GM23338 (cell line): ENCODE results near the gene TRIM36. TPM values are rescaled to one million over a fixed set of nuclear protein-coding genes. Genes with fewer than 3 reads are reported as not detected.

ENCODE experiments used
- ATAC-seq: fragments of 200-7000 bp; cut with Tn5 transposase; 3 replicates; pipeline ENCODE4 v1.9.1; 2020
- DNase-seq: peaks from one replicate; pipeline ENCODE4 v3.0.0-alpha.2; 2015; ENCODE audit warnings: low spot score
- H2AFZ ChIP-seq: fragments of 200-600 bp; sonication (generic); 2 replicates; pipeline ENCODE4 v1.8.0; 2016; ENCODE audit warnings: antibody characterized with exemption, mild to moderate bottlenecking, moderate library complexity
- H3F3A ChIP-seq: fragments of 200-600 bp; sonication (generic); replicated peaks from 2 replicates; pipeline ENCODE4 v1.8.0; 2017; ENCODE audit warnings: antibody characterized with exemption, mixed run types, low read depth
- H3K27ac ChIP-seq: fragments of 200-600 bp; sonication (generic); 2 replicates; pipeline ENCODE4 v1.6.1; 2016; ENCODE audit warnings: low read depth
- H3K27me3 ChIP-seq: fragments of 200-600 bp; sonication (generic); 2 replicates; pipeline ENCODE4 v1.8.0; 2016; ENCODE audit warnings: mild to moderate bottlenecking, mixed run types, moderate library complexity; ENCODE audit not compliant: insufficient read depth
- H3K36me3 ChIP-seq: fragments of 200-600 bp; sonication (generic); 2 replicates; pipeline ENCODE4 v1.8.0; 2016; ENCODE audit warnings: mild to moderate bottlenecking; ENCODE audit not compliant: insufficient read depth
- H3K4me1 ChIP-seq: fragments of 200-600 bp; sonication (generic); 2 replicates; pipeline ENCODE4 v1.8.0; 2016; ENCODE audit warnings: mild to moderate bottlenecking, moderate library complexity; ENCODE audit not compliant: insufficient read depth
- H3K4me2 ChIP-seq: fragments of 200-600 bp; sonication (generic); 2 replicates; pipeline ENCODE4 v1.7.1; 2017; ENCODE audit warnings: mixed run types
- H3K4me3 ChIP-seq: fragments of 200-600 bp; sonication (generic); 2 replicates; pipeline ENCODE4 v1.6.1; 2016; ENCODE audit warnings: mixed run types
- H3K79me2 ChIP-seq: fragments of 200-600 bp; sonication (generic); replicated peaks from 2 replicates; pipeline ENCODE4 v1.8.0; 2017; ENCODE audit warnings: mild to moderate bottlenecking; ENCODE audit not compliant: insufficient read depth
- H3K9me2 ChIP-seq: fragments of 200-600 bp; sonication (generic); 2 replicates; pipeline ENCODE4 v1.8.0; 2017; ENCODE audit not compliant: insufficient read depth
- H4K20me1 ChIP-seq: fragments of 200-600 bp; sonication (generic); replicated peaks from 2 replicates; pipeline ENCODE4 v1.8.0; 2017; ENCODE audit warnings: mild to moderate bottlenecking; ENCODE audit not compliant: insufficient read depth
- H3K27ac Mint-ChIP-seq: 2 replicates; pipeline ENCODE4 v1.8.0; 2020; ENCODE audit warnings: inconsistent platforms, mild to moderate bottlenecking, moderate library complexity, mixed read lengths
- H3K27me3 Mint-ChIP-seq: 3 replicates; pipeline ENCODE4 v1.8.0; 2022; ENCODE audit warnings: low read depth, mild to moderate bottlenecking, moderate library complexity, mixed read lengths, inconsistent platforms; ENCODE audit not compliant: insufficient read depth, poor library complexity
- H3K36me3 Mint-ChIP-seq: 3 replicates; pipeline ENCODE4 v1.8.0; 2021; ENCODE audit warnings: low read depth, mild to moderate bottlenecking, inconsistent platforms, moderate library complexity, mixed read lengths
- H3K4me1 Mint-ChIP-seq: 3 replicates; pipeline ENCODE4 v1.8.0; 2020; ENCODE audit warnings: mild to moderate bottlenecking, inconsistent platforms, mixed read lengths
- H3K4me3 Mint-ChIP-seq: 3 replicates; pipeline ENCODE4 v1.8.0; 2021; ENCODE audit warnings: moderate library complexity, mild to moderate bottlenecking, inconsistent platforms, mixed read lengths
- H3K9me3 Mint-ChIP-seq: 3 replicates; pipeline ENCODE4 v1.8.0; 2020; ENCODE audit warnings: moderate library complexity, mild to moderate bottlenecking, inconsistent platforms, mixed read lengths
- CREB1 ChIP-seq: fragments of 250-450 bp; sonication (Bioruptor Pico); IDR thresholded peaks from 2 replicates; pipeline ENCODE4 v1.5.0; 2020; ENCODE audit warnings: low read depth, mild to moderate bottlenecking, moderate library complexity
- EZH2 ChIP-seq: fragments of 200-600 bp; sonication (generic); IDR thresholded peaks from one replicate; pipeline ENCODE4 v1.8.0; 2017; ENCODE audit warnings: antibody characterized with exemption, mild to moderate bottlenecking, low read depth; ENCODE audit not compliant: unreplicated experiment
- EZH2phosphoT487 ChIP-seq: fragments of 200-600 bp; sonication (generic); IDR thresholded peaks from one replicate; pipeline ENCODE4 v1.8.1; 2018; ENCODE audit warnings: antibody characterized with exemption; ENCODE audit not compliant: unreplicated experiment
- JUNB ChIP-seq: IDR thresholded peaks from one replicate; pipeline ENCODE4 v1.6.1; 2016; ENCODE audit warnings: antibody characterized with exemption; ENCODE audit not compliant: unreplicated experiment
- NANOG ChIP-seq: IDR thresholded peaks from 2 replicates; pipeline ENCODE4 v1.6.1; 2016; ENCODE audit warnings: antibody characterized with exemption, borderline replicate concordance
- POLR2AphosphoS5 ChIP-seq: IDR thresholded peaks from 2 replicates; pipeline ENCODE4 v1.6.1; 2016; ENCODE audit warnings: antibody characterized with exemption, low read depth
- STAT1 ChIP-seq: IDR thresholded peaks from one replicate; pipeline ENCODE4 v1.6.1; 2016; ENCODE audit warnings: antibody characterized with exemption; ENCODE audit not compliant: unreplicated experiment
- ZNF462 ChIP-seq: fragments of 250-450 bp; sonication (Bioruptor Pico); IDR thresholded peaks from 2 replicates; pipeline ENCODE4 v1.5.0; 2020; ENCODE audit warnings: mild to moderate bottlenecking, moderate library complexity
- polyA plus RNA-seq: library from polyadenylated mRNA; unstranded; fragments of >200 nt; fragmentation: Nextera tagmentation; extraction: Ambion mirVana; gene quantifications from 2 replicates; pipeline ENCODE4 v1.2.1, GENCODE V29; 2016
- total RNA-seq: library from RNA; depleted of rRNA; stranded (reverse); fragments of >200 nt; shearing (Covaris generic); gene quantifications from 2 replicates; pipeline ENCODE4 v1.2.3, GENCODE V29; 2014
- TF ChIP-seq, protein P1 (sequence below): IDR thresholded peaks from one replicate; pipeline ENCODE4 v1.6.1; 2018; ENCODE audit warnings: antibody characterized with exemption; ENCODE audit not compliant: unreplicated experiment
- TF ChIP-seq, protein P2 (sequence below), 2 experiments: fragments of 200-600 bp in 1 of 2; sonication (generic) in 1 of 2; conservative IDR thresholded peaks; 2 replicates each; pipeline versions ENCODE4 v1.5.1 to v1.6.1; 2016 to 2017; ENCODE audit warnings: antibody characterized with exemption in 2 of 2, low read depth in 2 of 2, mild to moderate bottlenecking in 2 of 2, moderate library complexity in 1 of 2

Gene TRIM36
- total and polyA plus RNA-seq, 2 experiments from 2014 or later = 4.4 to 14.1 TPM

GRCh38 chr5:115160975-115161475, 8.7 kb downstream of the TRIM36 start (continued):
- TF ChIP-seq, protein P1, sequence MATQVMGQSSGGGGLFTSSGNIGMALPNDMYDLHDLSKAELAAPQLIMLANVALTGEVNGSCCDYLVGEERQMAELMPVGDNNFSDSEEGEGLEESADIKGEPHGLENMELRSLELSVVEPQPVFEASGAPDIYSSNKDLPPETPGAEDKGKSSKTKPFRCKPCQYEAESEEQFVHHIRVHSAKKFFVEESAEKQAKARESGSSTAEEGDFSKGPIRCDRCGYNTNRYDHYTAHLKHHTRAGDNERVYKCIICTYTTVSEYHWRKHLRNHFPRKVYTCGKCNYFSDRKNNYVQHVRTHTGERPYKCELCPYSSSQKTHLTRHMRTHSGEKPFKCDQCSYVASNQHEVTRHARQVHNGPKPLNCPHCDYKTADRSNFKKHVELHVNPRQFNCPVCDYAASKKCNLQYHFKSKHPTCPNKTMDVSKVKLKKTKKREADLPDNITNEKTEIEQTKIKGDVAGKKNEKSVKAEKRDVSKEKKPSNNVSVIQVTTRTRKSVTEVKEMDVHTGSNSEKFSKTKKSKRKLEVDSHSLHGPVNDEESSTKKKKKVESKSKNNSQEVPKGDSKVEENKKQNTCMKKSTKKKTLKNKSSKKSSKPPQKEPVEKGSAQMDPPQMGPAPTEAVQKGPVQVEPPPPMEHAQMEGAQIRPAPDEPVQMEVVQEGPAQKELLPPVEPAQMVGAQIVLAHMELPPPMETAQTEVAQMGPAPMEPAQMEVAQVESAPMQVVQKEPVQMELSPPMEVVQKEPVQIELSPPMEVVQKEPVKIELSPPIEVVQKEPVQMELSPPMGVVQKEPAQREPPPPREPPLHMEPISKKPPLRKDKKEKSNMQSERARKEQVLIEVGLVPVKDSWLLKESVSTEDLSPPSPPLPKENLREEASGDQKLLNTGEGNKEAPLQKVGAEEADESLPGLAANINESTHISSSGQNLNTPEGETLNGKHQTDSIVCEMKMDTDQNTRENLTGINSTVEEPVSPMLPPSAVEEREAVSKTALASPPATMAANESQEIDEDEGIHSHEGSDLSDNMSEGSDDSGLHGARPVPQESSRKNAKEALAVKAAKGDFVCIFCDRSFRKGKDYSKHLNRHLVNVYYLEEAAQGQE = no peak
- TF ChIP-seq NANOG (no peak), CREB1 (CRISPR knock-in tag) (no peak), POLR2AphosphoS5 (no peak), JUNB (no peak), EZH2 (no peak)
- TF ChIP-seq, protein P2, sequence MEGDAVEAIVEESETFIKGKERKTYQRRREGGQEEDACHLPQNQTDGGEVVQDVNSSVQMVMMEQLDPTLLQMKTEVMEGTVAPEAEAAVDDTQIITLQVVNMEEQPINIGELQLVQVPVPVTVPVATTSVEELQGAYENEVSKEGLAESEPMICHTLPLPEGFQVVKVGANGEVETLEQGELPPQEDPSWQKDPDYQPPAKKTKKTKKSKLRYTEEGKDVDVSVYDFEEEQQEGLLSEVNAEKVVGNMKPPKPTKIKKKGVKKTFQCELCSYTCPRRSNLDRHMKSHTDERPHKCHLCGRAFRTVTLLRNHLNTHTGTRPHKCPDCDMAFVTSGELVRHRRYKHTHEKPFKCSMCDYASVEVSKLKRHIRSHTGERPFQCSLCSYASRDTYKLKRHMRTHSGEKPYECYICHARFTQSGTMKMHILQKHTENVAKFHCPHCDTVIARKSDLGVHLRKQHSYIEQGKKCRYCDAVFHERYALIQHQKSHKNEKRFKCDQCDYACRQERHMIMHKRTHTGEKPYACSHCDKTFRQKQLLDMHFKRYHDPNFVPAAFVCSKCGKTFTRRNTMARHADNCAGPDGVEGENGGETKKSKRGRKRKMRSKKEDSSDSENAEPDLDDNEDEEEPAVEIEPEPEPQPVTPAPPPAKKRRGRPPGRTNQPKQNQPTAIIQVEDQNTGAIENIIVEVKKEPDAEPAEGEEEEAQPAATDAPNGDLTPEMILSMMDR (conservative IDR thresholded peaks at IDR 0.05; ENCODE audit: low read depth in 2 of 2) = no peak

GRCh38 chr5:115151208-115151805, 18.4 kb downstream of the TRIM36 start:
- Histone ChIP-seq H3K9me2 (no peaks in the 10 kb centered on the region), H4K20me1 (no peaks in the 10 kb centered on the region), H3K79me2 (peaks cover 4% of the 10 kb centered on the region), H3K27me3 (no peaks in the 10 kb centered on the region), H3K4me3 (no peak overlapping the region), H3F3A (no peaks in the 10 kb centered on the region), H2AFZ (no peak overlapping the region), H3K4me1 (0 out of 2 replicates have a peak, but pooled peaks cover 6% of the 10 kb centered on the region), H3K4me2 (no peak overlapping the region), H3K36me3 (no peaks in the 10 kb centered on the region), H3K27ac (no peak overlapping the region)
- peak; percentile 25; the same call in 1 of the 3 replicates for ATAC-seq
- H3K27ac Mint-ChIP-seq = no peak overlapping the region; the same call in 1 of the 2 replicates
- no peak overlapping the region for H3K4me3 Mint-ChIP-seq
- peaks cover 50% of the 10 kb centered on the region for H3K36me3 Mint-ChIP-seq
- no peak for TF ChIP-seq NANOG
- TF ChIP-seq, protein P2 (conservative IDR thresholded peaks at IDR 0.05; ENCODE audit: low read depth in 2 of 2) = peak; percentile 16 to 39; a peak in 3 of 4 replicates
- TF ChIP-seq ZNF462 (CRISPR knock-in tag) = no peak
- TF ChIP-seq EZH2phosphoT487 = no peak
- no peak for TF ChIP-seq STAT1
- H3K27me3 Mint-ChIP-seq = peaks cover 2% of the 10 kb centered on the region
- H3K9me3 Mint-ChIP-seq = peaks cover 14% of the 10 kb centered on the region
- DNase-seq = peak; percentile 18
- H3K4me1 Mint-ChIP-seq = peaks cover 14% of the 10 kb centered on the region
